H9 (cell line): ENCODE results near the gene B3GAT3. TPM values are rescaled to one million over a fixed set of nuclear protein-coding genes. Genes with fewer than 3 reads are reported as not detected.

Experiments used
- DNase-seq: peaks from one replicate; pipeline ENCODE4 v3.0.0-alpha.2; 2017
- H2AFZ ChIP-seq: one replicate; pipeline ENCODE4 v1.6.1; 2013; ENCODE audit warnings: mild to moderate bottlenecking, low read length, control low read depth, moderate library complexity
- H2AK5ac ChIP-seq: 2 replicates; pipeline ENCODE4 v1.6.1; 2013; ENCODE audit warnings: low read length, control low read depth, mixed read lengths; ENCODE audit not compliant: insufficient read length
- H2BK120ac ChIP-seq: one replicate; pipeline ENCODE4 v1.6.1; 2013; ENCODE audit warnings: low read depth, mild to moderate bottlenecking, low read length, control low read depth, inconsistent platforms; ENCODE audit not compliant: poor library complexity, severe bottlenecking
- H2BK12ac ChIP-seq: 2 replicates; pipeline ENCODE4 v1.6.1; 2013; ENCODE audit warnings: low read length, control low read depth, mixed read lengths, low read depth; ENCODE audit not compliant: insufficient read length
- H2BK15ac ChIP-seq: 2 replicates; pipeline ENCODE4 v1.6.1; 2013; ENCODE audit warnings: low read depth, low read length, control low read depth
- H2BK20ac ChIP-seq: one replicate; pipeline ENCODE4 v1.6.1; 2013; ENCODE audit warnings: low read depth, mild to moderate bottlenecking, low read length, control low read depth, inconsistent platforms; ENCODE audit not compliant: poor library complexity, severe bottlenecking
- H2BK5ac ChIP-seq: 2 replicates; pipeline ENCODE4 v1.6.1; 2013; ENCODE audit warnings: low read length, control low read depth, mixed read lengths; ENCODE audit not compliant: insufficient read length
- H3K14ac ChIP-seq: 2 replicates; pipeline ENCODE4 v1.6.1; 2013; ENCODE audit warnings: low read length, control low read depth; ENCODE audit not compliant: insufficient read depth
- H3K18ac ChIP-seq: 2 replicates; pipeline ENCODE4 v1.6.1; 2013; ENCODE audit warnings: low read depth, mild to moderate bottlenecking, mixed read lengths, low read length, control low read depth; ENCODE audit not compliant: insufficient read length
- H3K23ac ChIP-seq: 2 replicates; pipeline ENCODE4 v1.6.1; 2013; ENCODE audit warnings: low read length, control low read depth, mixed read lengths, low read depth; ENCODE audit not compliant: insufficient read length
- H3K23me2 ChIP-seq: 2 replicates; pipeline ENCODE4 v1.6.1; 2013; ENCODE audit warnings: low read depth, mild to moderate bottlenecking, mixed read lengths, low read length, control low read depth; ENCODE audit not compliant: insufficient read length, poor library complexity, severe bottlenecking
- H3K27ac ChIP-seq: 2 replicates; pipeline ENCODE4 v1.5.1; 2013; ENCODE audit warnings: low read length, control low read depth, mixed read lengths, low read depth; ENCODE audit not compliant: insufficient read length
- H3K27me3 ChIP-seq: 2 replicates; pipeline ENCODE4 v1.6.1; 2013; ENCODE audit warnings: low read length, control low read depth, inconsistent platforms; ENCODE audit not compliant: insufficient read depth
- H3K4ac ChIP-seq: 2 replicates; pipeline ENCODE4 v1.6.1; 2013; ENCODE audit warnings: low read depth, mild to moderate bottlenecking, control low read depth, inconsistent platforms, low read length, moderate library complexity
- H3K4me1 ChIP-seq: 2 replicates; pipeline ENCODE4 v1.6.1; 2013; ENCODE audit warnings: low read length, control low read depth, inconsistent platforms; ENCODE audit not compliant: insufficient read depth
- H3K4me2 ChIP-seq: 2 replicates; pipeline ENCODE4 v1.6.1; 2013; ENCODE audit warnings: low read length, control low read depth, mixed read lengths; ENCODE audit not compliant: insufficient read length, insufficient read depth
- H3K56ac ChIP-seq: 2 replicates; pipeline ENCODE4 v1.6.1; 2013; ENCODE audit warnings: low read depth, mild to moderate bottlenecking, mixed read lengths, low read length, control low read depth; ENCODE audit not compliant: insufficient read length
- H3K79me1 ChIP-seq: 2 replicates; pipeline ENCODE4 v1.6.1; 2013; ENCODE audit warnings: low read depth, mild to moderate bottlenecking, moderate library complexity, low read length, control low read depth, inconsistent platforms; ENCODE audit not compliant: insufficient read depth, poor library complexity, severe bottlenecking
- H3K79me2 ChIP-seq: 2 replicates; pipeline ENCODE4 v1.6.1; 2013; ENCODE audit warnings: low read length, control low read depth, inconsistent platforms; ENCODE audit not compliant: insufficient read depth
- H3K9ac ChIP-seq: 2 replicates; pipeline ENCODE4 v1.6.1; 2013; ENCODE audit warnings: low read length, control low read depth, mixed read lengths; ENCODE audit not compliant: insufficient read length; ENCODE audit errors: extremely low read depth
- H3K9me3 ChIP-seq: one replicate; pipeline ENCODE4 v1.6.1; 2013; ENCODE audit warnings: low read depth, low read length, inconsistent platforms; ENCODE audit not compliant: control insufficient read depth
- H3T11ph ChIP-seq: one replicate; pipeline ENCODE4 v1.6.1; 2013; ENCODE audit warnings: mild to moderate bottlenecking, low read length, control low read depth, inconsistent platforms
- H4K20me1 ChIP-seq: one replicate; pipeline ENCODE4 v1.6.1; 2013; ENCODE audit not compliant: control insufficient read depth, insufficient read length, insufficient read depth
- H4K5ac ChIP-seq: 2 replicates; pipeline ENCODE4 v1.6.1; 2013; ENCODE audit warnings: low read depth, mild to moderate bottlenecking, mixed read lengths, low read length, control low read depth; ENCODE audit not compliant: insufficient read length
- H4K8ac ChIP-seq: replicated peaks from 2 replicates; pipeline ENCODE4 v1.6.1; 2013; ENCODE audit warnings: low read length, control low read depth, mixed read lengths, low read depth; ENCODE audit not compliant: insufficient read length
- H4K91ac ChIP-seq: 2 replicates; pipeline ENCODE4 v1.6.1; 2013; ENCODE audit warnings: low read depth, mild to moderate bottlenecking, moderate library complexity, mixed read lengths, low read length, control low read depth; ENCODE audit not compliant: insufficient read length
- H3K27ac Mint-ChIP-seq, 3 experiments: 2 replicates in 2 of 3; 3 replicates in 1 of 3; pipeline ENCODE4 v1.8.0; 2020 to 2021; ENCODE audit warnings: mixed read lengths in 3 of 3, mild to moderate bottlenecking in 1 of 3, moderate library complexity in 1 of 3
- H3K27me3 Mint-ChIP-seq: 2 replicates; pipeline ENCODE4 v1.8.0; 2021; ENCODE audit warnings: low read depth, mild to moderate bottlenecking, moderate library complexity, mixed read lengths
- H3K36me3 Mint-ChIP-seq, 3 experiments: 2 replicates in 2 of 3; 3 replicates in 1 of 3; pipeline ENCODE4 v1.8.0; 2020 to 2021; ENCODE audit warnings: low read depth in 3 of 3, mixed read lengths in 3 of 3; ENCODE audit not compliant: insufficient read depth in 1 of 3
- H3K4me1 Mint-ChIP-seq, 2 experiments: 2 replicates each; pipeline ENCODE4 v1.8.0; 2020; ENCODE audit warnings: mixed read lengths in 2 of 2
- H3K4me3 Mint-ChIP-seq, 2 experiments: 2 replicates in 1 of 2; 3 replicates in 1 of 2; pipeline ENCODE4 v1.8.0; 2020 to 2021; ENCODE audit warnings: mild to moderate bottlenecking in 2 of 2, mixed read lengths in 2 of 2, moderate library complexity in 1 of 2
- H3K9me3 Mint-ChIP-seq, 2 experiments: 2 replicates in 1 of 2; 3 replicates in 1 of 2; pipeline ENCODE4 v1.8.0; 2020; ENCODE audit warnings: mild to moderate bottlenecking in 2 of 2, mixed read lengths in 2 of 2, moderate library complexity in 1 of 2
- WGBS: extraction: QIAGEN DNeasy Blood & Tissue Kit; methylation state at CpG from one replicate; pipeline ENCODE4 v1.1.7; 2013; ENCODE audit warnings: missing lambda C conversion rate, low lambda C conversion rate, mixed read lengths; ENCODE audit not compliant: insufficient read length; ENCODE audit errors: extremely low coverage; 5-methylcytosine and 5-hydroxymethylcytosine counted together
- total RNA-seq: library from RNA; stranded (reverse); gene quantifications from 2 replicates; pipeline ENCODE4 v1.2.1, GENCODE V29; 2021
- TF ChIP-seq, protein P1 (sequence below): fragments of 200-600 bp; sonication (generic); conservative IDR thresholded peaks from 3 replicates; pipeline ENCODE4 v1.8.0; 2021; ENCODE audit warnings: antibody characterized with exemption, mild to moderate bottlenecking

The B3GAT3 gene
- total RNA-seq, 1 experiment from 2014 or later: 30.8 TPM

DNA sequence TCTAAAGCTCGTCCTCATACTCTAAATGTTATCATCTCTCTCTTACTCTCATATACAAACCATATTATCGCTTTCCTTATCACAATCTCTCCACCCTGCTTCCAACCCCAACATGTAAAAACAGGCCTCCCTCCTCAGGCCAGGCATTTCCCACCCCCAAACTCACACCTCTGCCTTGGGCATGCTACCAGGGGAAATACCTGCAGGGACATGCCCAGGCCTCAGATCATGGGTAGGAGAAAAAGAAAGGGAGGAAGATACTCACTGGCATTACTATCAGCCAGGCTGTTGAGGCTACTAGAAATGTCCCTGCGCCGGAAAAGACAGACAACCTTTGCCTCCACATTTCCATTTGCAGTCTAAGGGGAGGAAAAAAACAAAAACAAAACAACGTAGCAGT, 21.9 kb downstream of the B3GAT3 start:
- Histone ChIP-seq H3K79me1 (no peaks in the 10 kb centered on the region), H3K18ac (no peak overlapping the region), H2BK20ac (no peak overlapping the region), H3K23me2 (peaks cover 4% of the 10 kb centered on the region), H2BK120ac (no peak overlapping the region), H3K27me3 (peaks cover 12% of the 10 kb centered on the region; the same call in 1 of the 2 replicates), H2BK12ac (no peak overlapping the region), H3K79me2 (no peaks in the 10 kb centered on the region; the same call in 1 of the 2 replicates), H3K9me3 (no peaks in the 10 kb centered on the region), H3K4me2 (peak overlapping the region; percentile 71), H3T11ph (no peak overlapping the region), H3K23ac (no peak overlapping the region), H3K56ac (no peak overlapping the region), H3K4me1 (peaks cover 8% of the 10 kb centered on the region), H3K4ac (no peak overlapping the region), H4K8ac (no peak overlapping the region), H2BK5ac (no peak overlapping the region), H3K14ac (no peak overlapping the region), H3K9ac (no peak overlapping the region), H4K91ac (no peak overlapping the region), H2BK15ac (no peak overlapping the region), H3K27ac (no peak overlapping the region), H4K20me1 (no peaks in the 10 kb centered on the region), H4K5ac (no peak overlapping the region), H2AFZ (no peak overlapping the region), H2AK5ac (no peak overlapping the region)
- H3K4me1 Mint-ChIP-seq: peaks cover 39 to 48% of the 10 kb centered on the region in 2 experiments
- peak overlapping the region; percentile 90 to 93 for H3K4me3 Mint-ChIP-seq
- peaks cover 57 to 68% (median 63%) of the 10 kb centered on the region in 3 experiments for H3K36me3 Mint-ChIP-seq
- TF ChIP-seq, protein P1, sequence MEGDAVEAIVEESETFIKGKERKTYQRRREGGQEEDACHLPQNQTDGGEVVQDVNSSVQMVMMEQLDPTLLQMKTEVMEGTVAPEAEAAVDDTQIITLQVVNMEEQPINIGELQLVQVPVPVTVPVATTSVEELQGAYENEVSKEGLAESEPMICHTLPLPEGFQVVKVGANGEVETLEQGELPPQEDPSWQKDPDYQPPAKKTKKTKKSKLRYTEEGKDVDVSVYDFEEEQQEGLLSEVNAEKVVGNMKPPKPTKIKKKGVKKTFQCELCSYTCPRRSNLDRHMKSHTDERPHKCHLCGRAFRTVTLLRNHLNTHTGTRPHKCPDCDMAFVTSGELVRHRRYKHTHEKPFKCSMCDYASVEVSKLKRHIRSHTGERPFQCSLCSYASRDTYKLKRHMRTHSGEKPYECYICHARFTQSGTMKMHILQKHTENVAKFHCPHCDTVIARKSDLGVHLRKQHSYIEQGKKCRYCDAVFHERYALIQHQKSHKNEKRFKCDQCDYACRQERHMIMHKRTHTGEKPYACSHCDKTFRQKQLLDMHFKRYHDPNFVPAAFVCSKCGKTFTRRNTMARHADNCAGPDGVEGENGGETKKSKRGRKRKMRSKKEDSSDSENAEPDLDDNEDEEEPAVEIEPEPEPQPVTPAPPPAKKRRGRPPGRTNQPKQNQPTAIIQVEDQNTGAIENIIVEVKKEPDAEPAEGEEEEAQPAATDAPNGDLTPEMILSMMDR: no peak
- H3K9me3 Mint-ChIP-seq: no peaks in the 10 kb centered on the region
- peaks cover 34% of the 10 kb centered on the region for H3K27me3 Mint-ChIP-seq
- DNase-seq: no peak
- 100% methylated on average over 2 of the region's 5 CpGs for WGBS
- H3K27ac Mint-ChIP-seq: peak overlapping the region in 2 of 3 experiments; percentile 4 to 36; a peak in 2 of 7 replicates
